NCI-H82 treated with DMSO at 0.1 percent for 48 hours (cell line): ENCODE data around the gene C19orf25.

Experiments
- DNase-seq: peaks from one replicate; lab custom pipeline; 2025; ENCODE audit not compliant: unreplicated experiment; lab: John Stamatoyannopoulos, UW

The C19orf25 gene

DNA sequence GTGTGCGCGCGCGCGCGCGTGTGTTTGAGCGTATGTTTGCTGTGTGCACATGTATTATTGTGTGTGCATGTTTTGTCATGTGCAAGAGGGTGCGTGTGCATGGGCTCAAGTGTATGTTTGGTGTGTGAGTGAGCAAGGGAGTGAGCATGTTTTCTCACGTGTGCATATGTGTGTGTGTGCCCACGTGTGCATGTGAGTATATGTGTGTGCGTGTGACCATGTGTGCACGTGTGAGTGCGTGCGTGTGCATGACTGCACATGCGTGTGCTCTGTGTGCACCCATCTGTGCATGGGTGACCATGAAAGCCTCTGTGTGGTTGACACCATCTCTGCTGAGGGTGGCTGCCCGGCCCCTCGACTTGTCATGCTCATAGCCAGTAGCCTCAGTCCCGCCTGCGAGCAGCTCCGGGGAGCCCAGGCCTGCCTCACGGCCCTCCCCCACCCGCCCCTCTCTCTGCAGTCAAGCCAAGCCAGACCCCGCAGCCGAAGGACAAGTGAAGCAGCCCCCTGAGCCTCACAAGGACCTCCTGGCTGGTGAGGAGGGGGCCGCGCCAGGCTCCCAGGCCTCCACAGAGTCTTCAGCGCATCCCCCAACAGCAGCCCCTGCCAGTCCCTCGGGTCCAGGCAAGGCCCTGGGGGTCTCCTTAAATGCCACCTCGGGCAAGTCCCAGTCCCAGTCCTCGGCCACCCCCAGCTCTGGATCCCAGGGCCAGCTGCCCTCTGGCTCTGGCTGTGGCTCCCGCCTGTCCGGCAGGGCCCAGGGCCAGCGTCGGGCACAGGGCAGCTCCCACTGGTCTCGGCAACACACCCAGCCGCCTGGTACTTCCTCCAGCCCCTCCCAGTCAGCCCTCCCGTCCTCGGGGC is 17.9 kb upstream of the C19orf25 start:
- DNase-seq, result no peak

- no peak for DNase-seq
Measured at GRCh38 chr19:1495799-1496713, 17.0 kb upstream of the C19orf25 start.

- DNase-seq, result no peak
Measured at GRCh38 chr19:1495051-1495798, 16.2 kb upstream of the C19orf25 start.

DNA sequence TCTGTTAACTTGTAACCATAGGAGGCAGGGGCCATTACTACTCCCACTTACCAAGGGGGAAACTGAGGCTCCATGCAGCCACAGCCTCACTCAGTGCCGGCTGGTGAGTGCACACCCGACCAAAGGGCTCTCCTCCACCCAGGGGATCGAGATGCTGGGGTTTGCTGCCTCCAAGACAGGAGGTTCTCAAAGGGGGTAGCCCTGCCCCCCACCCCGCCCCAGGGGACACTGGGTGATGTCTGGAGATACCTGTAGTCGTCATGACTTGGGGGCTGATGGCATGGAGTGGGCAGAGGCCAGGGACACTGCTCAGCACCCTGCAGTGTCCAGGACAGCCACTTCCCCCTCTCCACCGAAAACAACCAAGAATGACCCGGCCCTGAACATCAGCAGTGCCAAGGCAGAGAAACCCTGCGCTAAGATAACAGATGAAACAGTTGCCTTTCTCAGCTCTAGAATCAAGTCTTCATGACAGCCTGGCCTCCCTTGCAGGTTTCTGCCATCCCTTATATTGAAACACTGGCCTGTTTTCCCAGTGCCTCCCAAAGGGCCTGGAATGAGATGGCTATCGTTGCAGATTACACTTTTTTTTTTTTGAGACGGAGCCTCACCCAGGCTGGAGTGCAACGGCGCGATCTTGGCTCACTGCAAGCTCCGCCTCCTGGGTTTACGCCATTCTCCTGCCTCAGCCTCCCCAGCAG is 15.2 kb upstream of the C19orf25 start:
- no peak for DNase-seq

DNA sequence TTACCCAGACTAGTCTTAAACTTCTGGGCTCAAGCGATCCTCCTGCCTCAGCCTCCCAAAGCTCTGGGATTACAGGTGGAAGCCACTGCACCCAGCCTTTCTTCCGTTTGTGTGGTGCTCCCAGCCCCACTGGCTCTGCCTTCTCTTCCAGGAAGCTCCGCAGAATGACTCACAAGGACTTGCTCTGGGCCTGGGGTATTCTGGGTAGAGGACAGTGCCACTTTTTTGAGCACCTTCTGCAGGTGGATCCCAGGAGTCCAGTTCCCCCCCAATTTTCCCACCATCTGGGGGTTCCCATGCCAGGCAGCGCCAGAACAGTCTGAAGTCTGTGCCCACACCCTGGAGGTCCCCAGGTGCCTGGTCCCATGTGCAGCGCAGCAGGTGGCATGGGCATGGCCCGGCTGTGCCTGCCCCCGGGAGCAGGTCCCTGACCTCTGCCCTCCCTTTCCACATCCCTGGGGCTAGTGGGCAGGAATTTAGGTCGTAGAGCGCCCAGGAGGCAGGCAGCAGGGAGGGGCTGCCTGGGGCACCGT is 13.5 kb upstream of the C19orf25 start:
- DNase-seq, result no peak

DNA sequence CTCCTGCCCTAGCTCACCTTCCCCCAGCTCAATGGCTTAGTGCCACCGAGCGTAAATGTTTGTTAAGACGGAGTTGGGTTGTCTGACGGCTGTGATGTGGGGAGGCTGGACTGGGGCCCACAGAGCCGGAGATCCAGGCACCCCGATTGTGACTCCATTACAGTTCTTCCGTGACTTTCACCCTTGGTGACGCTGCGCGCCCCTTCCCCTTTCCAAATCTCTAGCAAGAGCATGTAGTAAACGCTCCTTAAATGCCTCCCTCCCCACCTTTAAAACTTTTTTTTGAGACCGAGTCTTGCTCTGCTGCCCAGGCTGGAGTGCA is 12.8 kb upstream of the C19orf25 start:
- no peak for DNase-seq

- DNase-seq, result no peak
Measured at GRCh38 chr19:1491114-1491848, 12.3 kb upstream of the C19orf25 start, which contains the start of gene REEP6. Gene REEP6, plus strand, starts transcription at chr19:1491181. Its CDS starts 89 bp downstream, at chr19:1491270.

DNA sequence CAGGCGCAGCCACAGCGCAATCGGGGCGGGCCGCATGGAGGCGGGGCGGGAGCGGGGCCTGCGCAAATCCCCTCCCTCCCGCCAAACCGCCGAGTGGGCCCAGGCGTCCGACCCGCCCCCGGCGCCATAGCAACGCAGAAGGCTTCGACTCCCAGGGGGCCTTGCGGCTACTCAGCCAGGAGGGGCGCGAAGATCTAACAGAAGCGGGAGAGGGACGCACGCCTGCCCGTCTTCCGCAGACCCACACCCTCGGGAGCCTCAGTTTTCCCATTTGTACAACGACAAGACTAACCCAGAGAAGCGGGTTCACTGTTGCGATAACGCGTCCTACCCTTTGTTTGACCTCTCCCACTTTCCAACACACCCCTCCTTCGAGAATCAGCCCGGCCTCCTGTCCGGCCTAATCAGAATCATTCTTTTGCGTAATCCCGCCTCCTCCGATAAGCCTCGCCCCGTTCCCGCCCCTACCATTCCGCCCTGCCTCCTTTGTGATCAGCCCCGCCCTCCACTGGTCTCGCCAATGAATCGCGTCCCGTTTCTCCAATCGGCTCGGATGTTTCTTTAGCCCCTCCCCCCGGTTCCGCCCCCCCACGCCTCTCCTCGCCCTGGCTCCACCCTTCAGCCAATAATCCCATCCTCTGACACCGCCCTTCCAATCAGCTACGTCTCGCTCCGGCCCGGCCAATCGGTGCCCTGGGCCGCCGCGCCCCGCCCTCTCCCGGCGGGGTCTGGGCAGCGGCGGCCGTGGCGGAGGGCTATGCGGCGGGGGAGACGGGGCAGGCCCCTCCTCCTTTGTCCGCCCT is 11.5 kb upstream of the C19orf25 start, which contains the start of gene PCSK4:
Gene PCSK4, minus strand, starts transcription at position 40 of the 803 bp plus-strand sequence. Its CDS starts 4 bp downstream, at position 36.
- DNase-seq, result peak; percentile 93

DNA sequence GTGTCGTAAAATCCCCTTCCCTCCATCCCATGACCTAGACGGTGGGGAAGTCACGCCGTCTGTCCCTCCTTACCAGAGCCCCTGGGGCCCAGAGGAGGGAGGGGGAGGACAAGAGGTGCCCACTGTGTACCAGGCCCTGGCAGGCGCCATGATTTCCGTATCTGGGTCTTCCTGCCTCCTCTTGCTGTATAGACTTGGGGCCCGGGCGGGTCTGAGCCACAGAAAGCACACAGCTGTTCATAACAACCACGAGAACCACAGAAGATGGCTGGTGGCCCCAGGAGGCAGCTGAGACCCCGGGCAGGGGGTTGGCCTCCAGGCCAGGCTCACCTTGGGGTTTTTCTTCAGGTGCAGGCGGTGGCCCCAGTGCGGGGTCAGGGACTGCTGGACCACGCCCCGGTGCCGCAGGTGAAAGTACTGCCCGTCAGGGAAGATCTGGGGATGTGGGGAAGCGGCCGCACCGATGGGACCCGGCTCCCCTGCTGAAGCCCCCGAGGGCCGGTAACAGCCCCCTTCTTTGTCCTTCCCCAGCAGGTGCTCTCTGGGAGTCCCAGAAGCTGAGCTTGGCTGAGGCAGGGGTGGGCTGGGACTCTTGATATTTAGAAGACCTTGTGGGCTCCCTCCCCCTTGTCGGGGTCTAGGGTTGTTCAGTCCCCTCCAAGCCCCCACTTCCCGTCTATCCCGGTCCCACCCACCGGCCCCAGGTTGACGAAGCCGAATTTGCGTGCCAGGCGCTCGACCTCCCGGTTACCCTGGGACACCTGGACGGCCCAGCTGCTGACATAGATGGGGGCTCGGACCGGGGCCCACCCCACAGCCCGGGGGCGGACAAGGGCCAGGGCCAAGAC is 10.7 kb upstream of the C19orf25 start:
- DNase-seq, result no peak

DNA sequence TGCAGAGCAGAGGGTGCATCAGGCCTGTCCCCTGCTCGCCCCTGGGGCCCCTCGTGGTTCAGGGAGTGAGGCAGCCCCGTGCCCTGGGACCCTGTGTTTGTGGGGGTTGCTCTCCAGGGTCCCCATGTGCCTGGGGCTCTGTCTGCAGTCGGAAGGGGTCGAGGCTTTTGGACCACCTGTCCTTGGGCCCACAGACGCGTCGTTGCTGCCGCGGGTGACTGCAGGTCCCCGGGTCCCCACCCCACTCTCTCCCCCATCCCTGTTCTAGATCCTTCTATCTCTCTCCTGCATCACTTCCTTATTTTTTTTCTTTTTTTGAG is 9.2 kb upstream of the C19orf25 start:
- no peak for DNase-seq

DNA sequence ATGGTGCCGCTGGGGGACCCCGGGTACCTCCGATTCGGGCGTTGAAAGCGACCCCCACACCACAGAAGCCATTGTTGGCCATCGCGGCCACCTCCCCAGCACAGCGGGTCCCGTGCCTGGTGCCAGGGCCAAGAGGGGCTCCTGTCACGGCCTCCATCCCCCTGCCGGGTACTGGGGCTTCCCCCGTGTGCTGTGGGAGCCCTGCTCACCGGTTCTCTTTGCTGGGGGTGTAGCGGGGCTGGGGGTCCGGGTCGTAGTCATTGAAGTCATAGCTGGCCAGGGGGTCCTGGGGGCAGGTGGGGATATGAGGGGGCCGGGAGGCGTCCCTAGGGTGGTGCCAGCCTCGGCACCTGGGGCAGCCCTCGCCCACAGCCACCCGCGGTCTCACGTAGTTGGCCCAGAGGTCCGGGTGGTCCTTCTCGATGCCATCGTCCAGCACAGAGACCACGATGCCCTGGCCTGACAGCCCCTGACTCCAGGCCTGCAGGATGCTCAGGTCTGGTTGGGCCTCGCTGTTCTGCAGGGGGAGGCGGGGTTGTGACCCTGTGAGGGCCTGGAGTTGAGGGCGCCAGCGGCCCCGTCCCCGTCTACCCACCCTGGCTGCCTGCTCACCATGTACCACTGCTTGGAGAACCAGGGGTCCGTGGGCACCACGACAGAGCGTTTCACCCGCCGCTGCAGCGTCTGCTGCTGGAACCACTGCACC is 8.7 kb upstream of the C19orf25 start:
- no peak for DNase-seq

DNA sequence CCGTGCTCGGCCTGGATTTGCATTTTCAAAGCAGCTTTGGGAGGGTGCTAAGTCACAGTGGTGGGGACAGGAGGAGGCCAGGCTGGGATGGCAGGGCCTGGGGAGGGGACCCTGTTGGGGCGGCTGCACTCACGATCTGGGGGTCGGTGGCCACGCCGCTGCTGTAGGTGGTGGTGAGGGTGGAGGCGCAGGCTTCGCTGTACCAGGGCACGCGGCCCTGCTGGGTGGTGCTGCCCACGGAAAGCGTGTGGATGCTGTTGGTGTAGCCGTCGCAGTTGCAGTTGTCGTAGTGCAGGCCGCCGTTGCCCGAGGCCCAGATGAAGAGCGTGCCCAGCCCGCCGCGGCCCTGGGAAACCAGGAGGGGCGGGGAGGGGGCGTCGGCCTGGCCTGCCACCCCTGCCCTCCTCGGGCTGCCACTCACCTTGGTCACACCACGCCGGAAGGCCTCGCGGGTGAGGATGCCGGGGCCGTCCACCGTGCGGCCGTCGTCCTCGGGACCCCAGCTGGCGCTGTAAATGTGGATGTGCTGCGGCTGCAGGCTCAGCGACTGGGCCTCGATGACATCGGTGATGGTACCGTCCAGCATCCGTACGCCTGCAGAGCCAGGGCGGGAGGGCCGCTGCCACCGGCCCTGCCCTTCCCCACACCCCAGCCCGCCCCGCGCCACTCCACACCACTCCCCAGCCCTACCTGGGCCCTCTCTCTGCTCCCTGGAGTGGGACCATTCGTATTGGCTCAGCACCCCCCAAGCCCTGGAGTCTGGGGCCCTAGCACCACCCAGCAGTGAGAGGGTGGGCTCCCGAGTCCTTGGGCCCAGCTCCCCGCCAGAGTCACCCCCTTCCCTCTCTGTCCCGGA is 7.9 kb upstream of the C19orf25 start:
- DNase-seq, result no peak

DNA sequence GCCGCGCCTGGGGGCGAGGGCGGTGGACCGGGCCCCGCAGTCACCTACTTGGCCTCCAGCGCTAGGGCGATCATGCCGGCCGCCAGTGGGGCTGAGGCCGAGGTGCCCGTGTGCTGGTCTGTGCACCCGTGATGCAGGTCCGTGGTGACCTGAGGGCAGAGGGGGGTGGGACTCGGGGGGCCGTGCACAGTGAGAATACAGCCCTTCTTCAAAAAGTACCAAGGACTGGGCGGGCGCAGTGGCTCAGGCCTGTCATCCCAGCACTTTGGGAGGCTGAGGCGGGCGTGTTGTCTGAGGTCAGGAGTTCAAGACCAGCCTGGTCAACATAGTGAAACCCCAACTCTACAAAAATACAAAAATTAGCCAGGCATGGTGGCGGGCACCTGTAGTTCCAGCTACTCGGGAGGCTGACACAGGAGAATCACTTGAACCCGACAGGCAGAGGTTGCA is 5.0 kb upstream of the C19orf25 start:
- no peak for DNase-seq

GRCh38 chr19:1483131-1483978 is 4.3 kb upstream of the C19orf25 start:
- DNase-seq, result no peak

- DNase-seq, result no peak
Measured at GRCh38 chr19:1482361-1483130, 3.5 kb upstream of the C19orf25 start.
